ENCODE measurements around the gene DNMT3A.
A peak's percentile ranks its signal among the peaks of the same experiment; 100 is the strongest.

Gene DNMT3A

GRCh38 chr2:25303633-25304236 lies 38.0 kb downstream of the DNMT3A start:
- DNase-seq: no peak

- DNase-seq: no peak
Observed at GRCh38 chr2:25302758-25303375, 38.9 kb downstream of the DNMT3A start.

DNA sequence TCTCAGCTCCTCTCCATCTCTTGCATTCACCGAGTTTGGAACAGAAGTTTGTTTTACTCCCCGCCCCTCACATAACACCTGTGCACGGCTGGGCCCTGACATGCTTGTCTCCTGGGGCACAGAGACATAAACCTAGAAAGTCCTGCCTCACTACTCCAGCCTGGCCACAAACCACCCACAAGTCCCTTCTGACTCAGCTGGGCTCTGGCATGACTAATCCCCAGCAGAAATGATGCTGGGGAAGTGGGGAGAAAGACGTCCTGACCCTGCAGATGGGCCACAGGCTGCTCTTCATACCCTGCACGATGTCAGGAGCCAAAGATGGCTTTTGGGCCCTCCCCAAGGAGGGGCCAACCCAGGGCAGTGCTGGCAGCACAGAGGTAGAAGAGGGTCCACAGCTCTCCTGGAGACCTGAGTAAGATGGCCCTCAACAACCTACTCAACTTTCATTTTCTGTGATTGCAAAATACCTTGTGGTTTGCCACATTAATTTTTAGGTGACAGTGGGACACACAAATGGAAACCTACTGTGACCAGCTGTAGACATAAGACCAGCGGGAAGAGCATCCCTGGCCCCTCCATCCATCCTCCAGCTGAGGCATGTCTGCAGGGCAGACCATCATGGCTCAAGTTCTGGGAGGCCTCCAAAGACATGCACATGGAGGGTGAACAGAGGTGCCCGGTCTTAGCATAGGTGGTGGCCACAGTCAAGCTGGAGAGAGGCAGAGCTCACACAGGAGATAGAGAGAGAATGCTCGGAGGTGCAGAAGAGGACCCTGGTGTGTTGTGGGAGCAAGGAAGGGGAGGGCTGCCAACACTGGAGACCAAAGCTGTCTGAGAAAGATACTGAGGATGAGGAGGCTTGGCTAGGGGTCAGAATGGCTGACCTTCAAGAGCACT lies 40.0 kb downstream of the DNMT3A start:
- peak; percentile 64 for DNase-seq

DNA sequence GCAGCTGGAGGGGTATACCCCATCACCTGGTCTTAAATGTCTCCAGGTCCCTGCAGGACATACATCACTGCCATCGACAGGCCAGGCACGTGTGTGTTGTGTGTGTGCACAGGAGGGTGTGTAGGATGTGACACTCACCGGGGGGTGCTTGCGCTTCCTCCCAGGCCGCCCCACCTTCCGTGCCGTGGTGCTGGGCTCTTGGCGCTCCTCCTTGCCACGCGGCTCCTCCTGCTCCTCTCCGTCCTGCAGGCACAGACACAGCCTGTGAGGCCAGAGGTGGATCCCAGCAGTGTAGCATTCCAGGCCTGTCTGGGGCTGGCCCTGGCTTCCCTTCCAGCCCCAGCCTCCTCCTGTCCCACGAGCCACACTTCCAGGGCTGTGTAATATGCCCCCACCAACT lies 41.7 kb downstream of the DNMT3A start:
- no peak for DNase-seq

DNA sequence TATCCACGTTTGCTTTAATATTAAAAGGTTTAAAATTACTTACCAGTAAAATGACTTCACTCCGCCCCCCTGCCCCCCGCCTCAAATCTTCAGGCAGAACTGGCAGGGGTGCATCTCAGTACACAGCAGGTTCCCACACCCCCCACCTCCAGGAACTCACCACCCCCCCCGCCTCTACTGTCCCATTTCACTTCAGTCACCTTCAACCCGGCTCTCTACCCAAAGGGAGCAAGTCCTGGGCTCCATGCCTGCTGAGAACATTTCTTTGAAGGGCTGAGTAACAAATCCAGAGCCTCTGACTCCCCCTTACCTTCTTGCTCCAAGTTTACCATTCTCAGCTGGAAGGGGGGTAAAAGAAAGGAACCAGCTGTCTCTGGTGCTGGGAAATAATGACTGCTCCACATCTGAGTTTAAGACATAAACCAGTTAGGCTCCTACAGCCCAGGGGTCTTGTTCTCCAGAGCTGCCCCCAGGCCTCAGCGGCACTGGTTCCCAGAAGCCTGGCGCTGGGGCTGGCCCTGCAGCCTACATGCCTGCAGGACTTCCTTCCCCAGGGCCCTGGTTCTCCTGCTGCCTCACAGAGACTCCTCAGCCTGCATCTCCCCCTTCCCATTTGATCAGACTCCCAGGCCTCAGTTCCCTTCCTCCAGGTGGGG lies 42.8 kb downstream of the DNMT3A start:
- DNase-seq: no peak

- no peak for DNase-seq
Observed at GRCh38 chr2:25297738-25298137, 44.0 kb downstream of the DNMT3A start.

DNA sequence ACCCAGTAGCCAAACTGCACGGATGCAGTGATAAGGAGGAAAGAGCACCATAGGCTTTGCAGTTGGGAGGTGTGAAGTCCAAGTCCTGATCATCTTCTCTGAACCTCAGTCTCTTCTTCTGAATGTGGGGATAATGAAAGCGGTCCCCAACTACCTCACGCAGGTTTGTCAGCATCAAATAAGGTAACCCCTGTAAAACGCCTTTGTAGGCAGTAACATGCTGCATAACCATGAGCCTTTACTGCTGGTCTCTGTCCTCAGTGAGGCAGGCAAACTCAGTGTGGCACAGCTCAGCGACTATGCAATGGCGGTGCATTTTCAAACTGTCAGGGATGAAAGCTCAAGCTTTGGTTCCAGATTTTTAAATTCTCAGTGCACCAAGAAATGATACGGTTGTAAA lies 46.1 kb downstream of the DNMT3A start:
- no peak for DNase-seq

GRCh38 chr2:25294573-25295462 lies 46.9 kb downstream of the DNMT3A start:
- DNase-seq: no peak

- DNase-seq: no peak
Observed at GRCh38 chr2:25293958-25294562, 47.7 kb downstream of the DNMT3A start.

- DNase-seq: no peak
Observed at GRCh38 chr2:25293145-25293544, 48.6 kb downstream of the DNMT3A start.

DNA sequence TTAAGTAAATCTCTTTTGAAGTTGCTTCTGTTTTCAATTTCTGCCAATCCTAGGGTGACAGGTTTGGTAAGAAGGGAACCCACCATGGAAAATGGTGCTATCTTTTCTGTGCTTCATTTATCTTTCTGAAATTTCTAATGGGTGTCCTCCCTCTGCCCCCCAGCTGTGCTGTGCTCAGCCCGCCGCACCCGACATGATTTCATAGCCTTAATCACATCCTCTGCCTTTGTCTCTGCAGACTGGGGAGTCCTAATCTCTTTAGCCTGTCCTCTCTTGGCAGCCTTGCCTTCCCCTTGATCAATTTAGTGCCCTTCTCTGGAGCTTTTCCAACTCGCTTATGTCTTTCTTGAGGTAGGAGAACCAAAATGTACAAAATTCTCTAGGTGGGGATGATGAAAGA lies 49.3 kb downstream of the DNMT3A start:
- DNase-seq: no peak

DNA sequence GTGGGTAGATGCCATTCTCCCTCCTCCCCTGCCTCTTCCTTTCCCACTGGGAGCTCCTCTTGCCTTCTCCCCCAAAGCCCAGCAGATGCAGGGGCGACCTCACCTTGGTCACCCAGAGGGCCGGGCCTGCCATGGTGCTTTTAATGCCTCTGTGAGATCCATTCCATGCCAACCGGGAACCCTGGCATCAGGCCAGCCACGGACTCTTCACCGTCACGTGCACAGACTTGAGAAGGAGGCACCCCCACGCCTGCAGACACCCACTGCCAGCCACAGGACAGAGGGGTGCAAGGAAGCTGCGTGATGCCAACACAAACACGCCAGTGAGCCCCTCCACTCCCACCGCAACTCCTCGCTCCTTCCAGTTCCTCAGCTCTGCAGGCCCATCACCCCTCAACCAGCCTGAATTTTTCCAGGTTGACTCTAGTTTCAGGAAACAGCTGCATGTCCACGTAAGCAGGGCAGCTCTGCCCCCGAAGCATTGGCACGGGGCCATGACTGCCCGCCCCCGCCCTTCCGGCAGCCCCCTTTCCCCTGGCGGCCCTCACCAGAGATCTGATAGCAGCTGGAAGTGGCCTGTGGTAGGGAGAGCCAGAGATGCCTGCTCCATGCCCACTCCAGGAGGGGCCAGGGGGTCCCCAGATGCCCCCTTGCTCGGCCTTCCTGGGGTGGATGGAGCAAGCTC lies 50.8 kb downstream of the DNMT3A start:
- no peak for DNase-seq

GRCh38 chr2:25286723-25287483 lies 54.8 kb downstream of the DNMT3A start:
- no peak for DNase-seq

DNA sequence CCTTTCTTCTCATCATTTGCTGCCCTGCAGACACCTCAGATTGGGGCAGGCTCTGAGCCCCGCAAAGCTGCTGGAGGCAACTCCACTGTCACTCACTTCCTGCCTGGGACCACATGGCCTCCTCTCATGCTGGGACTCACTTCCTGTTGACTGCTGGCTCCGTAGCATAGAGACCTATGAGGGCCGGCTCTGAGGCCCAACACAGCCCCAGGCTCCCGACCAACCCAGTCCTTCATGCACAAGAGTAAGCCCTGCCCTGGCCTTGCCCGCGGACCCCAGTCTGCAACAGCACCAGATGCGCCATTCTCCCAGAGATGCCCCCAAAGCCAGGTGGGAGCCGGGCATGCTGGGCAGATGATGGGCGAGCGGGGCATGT lies 55.7 kb downstream of the DNMT3A start:
- no peak for DNase-seq

DNA sequence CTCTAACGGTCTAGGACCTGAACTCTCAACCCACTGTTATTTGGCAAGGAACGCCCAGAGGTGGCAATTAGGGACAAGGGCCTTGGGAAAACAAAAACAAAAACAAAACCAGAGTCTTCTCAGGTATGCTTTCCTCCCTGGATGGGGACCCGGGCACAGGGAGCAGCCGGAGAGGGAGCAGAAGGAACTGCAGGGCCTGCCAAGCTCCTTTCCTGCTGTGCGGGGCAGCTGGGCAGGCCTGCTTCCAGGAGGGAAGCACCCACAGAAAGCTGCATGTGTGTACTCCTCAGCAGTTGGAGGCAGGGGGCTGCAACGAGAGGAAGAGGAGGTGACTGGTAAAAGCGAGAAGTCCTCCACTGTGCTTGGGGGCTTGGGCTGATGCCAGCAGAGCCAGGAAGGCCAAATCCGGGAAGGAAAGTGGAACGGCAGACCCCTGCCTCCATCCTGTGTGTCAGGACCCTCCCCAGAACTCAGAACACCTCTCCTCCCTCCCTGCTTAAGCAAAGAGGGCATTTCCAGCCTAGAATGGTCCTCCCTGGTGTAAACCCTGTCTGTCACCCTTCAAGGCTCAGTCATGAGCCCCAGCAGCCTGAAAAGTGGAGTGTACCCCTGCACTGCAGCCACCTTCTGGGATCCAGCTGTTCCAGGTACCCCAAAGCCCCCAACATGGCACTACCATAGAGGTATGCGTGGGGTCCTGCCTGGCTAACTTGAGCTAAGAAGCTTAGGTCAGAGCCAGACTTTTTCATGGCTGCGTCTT lies 56.3 kb downstream of the DNMT3A start:
- DNase-seq: no peak

GRCh38 chr2:25284756-25285155 lies 57.0 kb downstream of the DNMT3A start:
- no peak for DNase-seq

DNA sequence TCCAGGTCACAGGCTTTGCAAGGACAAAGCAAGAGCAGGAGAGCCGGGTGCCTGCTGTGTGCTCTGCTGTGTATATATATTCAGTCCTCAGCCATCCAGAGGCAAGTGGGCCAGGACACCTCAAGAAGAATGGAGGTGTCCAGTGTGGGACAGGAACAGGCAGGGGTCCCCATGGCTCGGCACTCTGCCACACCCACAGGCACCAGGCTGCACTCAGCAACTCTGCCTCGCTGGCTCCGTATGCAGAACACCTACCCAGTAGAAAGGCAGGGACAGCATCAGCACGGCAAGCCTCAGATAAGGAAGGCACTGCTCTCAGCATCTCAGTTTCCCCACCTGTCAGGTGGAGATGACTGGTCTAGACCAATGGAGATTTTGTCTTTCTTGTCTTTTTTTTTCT lies 57.8 kb downstream of the DNMT3A start:
- no peak for DNase-seq

- DNase-seq: no peak
Observed at GRCh38 chr2:25281941-25282340, 59.8 kb downstream of the DNMT3A start.

- no peak for DNase-seq
Observed at GRCh38 chr2:25281522-25281921, 60.2 kb downstream of the DNMT3A start.
